KBM-7 (cell line): ENCODE results near the gene CIRBP.

Source experiments
- DNase-seq: peaks from one replicate; pipeline ENCODE4 v3.0.0-alpha.2; 2015
- in situ Hi-C: fragments of 300-500 bp; cut with MboI; formaldehyde crosslinking; loops from 2 replicates; pipeline ENCODE4 v1.14.3; 2020; ENCODE audit warnings: low sequenced_read_pairs, low pct_unique_long_range_greater_than_20kb, mixed read lengths

The CIRBP gene

GRCh38 chr19:1274852-1275259, 5.7 kb downstream of the CIRBP start:
- no peak for DNase-seq
- in situ Hi-C loops: no loop called here

- in situ Hi-C loops: no loop called here
- DNase-seq: peak; percentile 96
Measured at GRCh38 chr19:1275260-1275975, 6.3 kb downstream of the CIRBP start, which contains the start of gene FAM174C. Gene FAM174C (plus strand): TSS chr19:1275530. CDS start chr19:1275550, 20 bp downstream.

DNA sequence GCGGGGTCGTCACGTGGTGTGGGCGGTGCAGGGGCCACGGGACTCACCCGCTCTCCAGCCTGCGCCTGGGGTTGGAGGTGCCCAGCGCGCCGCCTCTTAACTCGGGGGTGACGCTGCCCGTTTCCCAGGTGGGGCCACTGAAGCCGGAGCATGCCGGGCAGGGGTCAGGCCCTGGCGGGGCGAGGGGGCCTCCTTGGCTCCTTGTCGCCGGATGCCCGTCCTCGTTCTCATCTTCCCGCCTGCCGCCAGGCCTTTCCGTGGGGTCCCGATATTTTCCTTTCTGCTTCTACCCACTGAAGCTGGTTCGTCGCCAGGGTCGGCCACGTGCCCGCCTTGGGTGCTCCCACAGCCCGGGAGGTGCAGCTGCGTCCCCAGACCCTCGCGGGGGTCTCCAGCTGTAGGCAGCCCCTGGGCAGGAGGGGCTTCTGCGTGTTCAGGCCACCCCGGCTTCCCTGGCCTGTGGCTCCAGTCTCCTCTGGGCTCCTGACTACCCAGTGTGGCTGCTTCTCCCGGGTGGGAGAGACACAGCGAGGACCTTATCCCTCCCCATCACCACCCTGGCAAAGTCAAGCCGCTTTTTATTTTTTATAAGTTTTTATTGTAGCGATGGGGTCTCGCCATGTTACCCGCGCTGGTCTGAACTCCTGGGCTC, 7.0 kb downstream of the CIRBP start:
- no peak for DNase-seq
- in situ Hi-C loops: no loop called here

- in situ Hi-C loops: no loop called here
- DNase-seq: no peak
Measured at GRCh38 chr19:1276628-1277022, 7.5 kb downstream of the CIRBP start.

GRCh38 chr19:1277061-1277460, 7.9 kb downstream of the CIRBP start:
- no peak for DNase-seq
- in situ Hi-C loops: no loop called here

GRCh38 chr19:1278074-1278473, 8.9 kb downstream of the CIRBP start:
- no peak for DNase-seq
- in situ Hi-C loops: no loop called here

- in situ Hi-C loops: no loop called here
- no peak for DNase-seq
Measured at GRCh38 chr19:1278713-1279660, 9.9 kb downstream of the CIRBP start.

GRCh38 chr19:1279782-1280341, 10.7 kb downstream of the CIRBP start:
- DNase-seq: peak; percentile 88
- in situ Hi-C loops: no loop called here

DNA sequence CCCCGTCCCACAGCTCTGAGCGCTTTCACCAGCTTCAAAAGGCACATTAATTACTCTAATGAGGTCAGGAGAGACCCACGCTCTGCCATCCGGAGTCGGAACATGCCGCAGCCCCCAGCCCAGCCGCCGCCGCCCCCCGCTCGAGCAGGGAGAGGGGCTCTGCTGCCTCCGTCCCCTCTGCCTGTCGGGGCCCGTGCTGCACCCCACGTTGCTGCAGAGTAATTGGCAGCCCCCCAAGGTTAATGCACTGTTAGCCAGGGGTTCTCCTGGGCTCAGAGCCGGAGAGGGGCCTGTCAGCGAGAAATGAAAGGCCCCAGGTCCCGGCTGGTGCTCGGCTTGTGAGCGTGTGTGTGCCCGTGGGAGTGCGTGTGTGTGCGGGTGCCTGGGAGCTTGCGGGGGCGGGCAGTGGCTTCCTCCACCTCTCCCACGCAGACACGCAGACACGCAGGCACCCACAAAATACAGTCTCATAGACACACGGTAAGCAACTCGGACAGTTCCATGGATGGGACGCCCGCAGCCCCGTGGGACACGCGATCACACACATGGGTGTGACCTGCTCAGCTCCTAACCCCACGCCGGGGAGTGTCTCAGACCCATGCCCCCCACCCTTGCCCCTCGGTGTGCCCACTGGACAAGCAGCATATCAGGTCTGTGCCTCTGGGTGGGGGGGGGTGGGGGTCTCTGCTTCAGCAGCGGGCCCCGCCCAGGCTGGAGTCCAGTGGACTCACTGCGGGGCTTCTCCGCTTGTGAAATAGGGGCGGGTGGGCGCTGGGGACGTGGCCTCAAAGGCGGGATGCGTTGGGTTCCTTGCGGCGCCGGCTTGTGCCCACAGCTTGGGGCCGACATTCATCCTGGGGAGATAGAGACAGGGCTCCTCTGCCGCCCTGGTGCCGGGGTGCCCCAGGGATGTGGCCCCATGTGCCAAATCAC, 11.8 kb downstream of the CIRBP start:
- in situ Hi-C loops: no loop called here

DNA sequence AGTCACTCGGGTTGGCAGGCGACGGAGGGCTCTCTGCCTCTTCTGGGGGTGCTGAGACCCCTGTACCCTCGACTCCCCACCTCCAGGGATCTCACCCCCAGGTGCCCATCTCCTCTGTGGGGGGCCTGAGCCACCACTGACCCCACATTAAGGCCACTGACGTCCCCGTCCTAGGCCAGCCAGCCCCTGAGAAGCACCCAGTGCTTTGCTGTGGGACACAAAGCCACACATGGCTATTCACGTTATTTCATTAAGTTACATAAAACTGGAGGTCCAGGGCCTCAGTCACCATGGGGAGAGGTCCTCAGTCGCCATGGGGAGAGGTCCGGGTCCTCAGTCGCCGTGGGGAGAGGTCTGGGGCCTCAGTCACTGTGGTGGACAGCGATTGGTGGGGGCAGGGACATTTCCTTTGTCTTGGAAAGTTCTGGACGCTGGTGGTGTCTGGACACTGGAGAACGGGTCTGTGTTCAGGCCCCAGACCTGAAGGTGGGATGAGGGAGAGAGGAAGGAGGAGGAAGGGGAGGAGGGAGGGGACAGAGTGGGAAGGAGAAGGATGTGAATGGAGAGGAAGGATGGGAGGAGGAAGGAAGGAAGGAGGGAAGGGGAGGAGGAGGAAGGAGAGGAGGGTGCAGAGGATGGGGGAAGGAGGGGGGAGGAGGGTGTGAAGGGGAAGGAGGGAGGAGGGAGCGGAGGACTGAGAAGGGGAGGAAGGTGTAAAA, 12.6 kb downstream of the CIRBP start:
- in situ Hi-C loops: no loop called here

More for the DNA sequence above, 11.8 kb downstream of the CIRBP start:
- no peak for DNase-seq

DNA sequence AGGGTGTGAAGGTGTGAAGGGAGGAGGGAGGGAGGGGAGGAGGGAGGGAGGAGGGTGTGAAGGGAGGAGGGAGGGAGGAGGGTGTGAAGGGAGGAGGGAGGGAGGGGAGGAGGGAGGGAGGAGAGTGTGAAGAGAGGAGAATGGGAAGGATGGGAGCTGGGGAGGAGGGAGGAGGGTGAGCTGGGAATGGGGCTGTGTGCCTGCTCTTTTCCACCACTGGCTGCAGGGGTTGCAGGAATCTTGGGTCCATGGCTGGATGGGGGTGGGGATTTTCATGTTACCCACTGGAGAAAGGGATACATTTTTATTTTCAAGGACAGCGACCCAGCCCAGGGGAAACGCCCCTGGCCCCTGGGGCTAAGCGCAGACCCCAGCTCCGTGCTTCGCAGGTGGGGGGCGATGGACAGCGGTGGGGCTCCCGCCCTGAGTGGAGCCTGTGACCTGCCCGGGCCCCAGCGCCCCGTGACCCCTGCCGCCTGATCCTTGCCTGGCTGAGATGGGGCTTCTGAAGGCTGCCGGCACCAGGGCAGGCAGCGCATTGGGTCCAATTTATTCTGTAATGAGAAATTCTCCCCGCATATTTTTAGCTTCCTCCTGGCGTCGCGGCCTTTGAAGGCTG, 13.6 kb downstream of the CIRBP start:
- DNase-seq: no peak
- in situ Hi-C loops: no loop called here

More for the DNA sequence above, 12.6 kb downstream of the CIRBP start:
- DNase-seq: no peak

GRCh38 chr19:1283207-1283916, 14.2 kb downstream of the CIRBP start:
- DNase-seq: no peak
- in situ Hi-C loops: no loop called here

DNA sequence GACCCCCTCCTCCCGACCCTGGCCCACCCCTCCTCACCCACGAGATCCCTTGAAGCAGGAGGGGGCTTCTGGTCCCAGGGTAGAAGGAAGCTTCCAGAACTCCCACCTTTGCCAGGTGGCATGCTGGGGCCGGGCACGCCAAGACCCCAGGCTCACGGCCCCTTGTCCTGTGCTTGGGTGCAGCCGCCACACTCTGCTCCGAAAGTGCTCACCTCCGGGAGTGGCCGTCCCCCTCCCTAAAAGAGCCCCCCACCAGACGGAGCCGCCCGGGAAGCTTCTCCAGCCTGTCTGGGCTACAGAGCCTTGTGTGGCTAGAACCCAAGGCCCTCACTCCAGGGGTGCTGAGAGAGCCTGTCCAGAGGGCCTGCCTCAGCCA, 14.8 kb downstream of the CIRBP start:
- DNase-seq: no peak

DNA sequence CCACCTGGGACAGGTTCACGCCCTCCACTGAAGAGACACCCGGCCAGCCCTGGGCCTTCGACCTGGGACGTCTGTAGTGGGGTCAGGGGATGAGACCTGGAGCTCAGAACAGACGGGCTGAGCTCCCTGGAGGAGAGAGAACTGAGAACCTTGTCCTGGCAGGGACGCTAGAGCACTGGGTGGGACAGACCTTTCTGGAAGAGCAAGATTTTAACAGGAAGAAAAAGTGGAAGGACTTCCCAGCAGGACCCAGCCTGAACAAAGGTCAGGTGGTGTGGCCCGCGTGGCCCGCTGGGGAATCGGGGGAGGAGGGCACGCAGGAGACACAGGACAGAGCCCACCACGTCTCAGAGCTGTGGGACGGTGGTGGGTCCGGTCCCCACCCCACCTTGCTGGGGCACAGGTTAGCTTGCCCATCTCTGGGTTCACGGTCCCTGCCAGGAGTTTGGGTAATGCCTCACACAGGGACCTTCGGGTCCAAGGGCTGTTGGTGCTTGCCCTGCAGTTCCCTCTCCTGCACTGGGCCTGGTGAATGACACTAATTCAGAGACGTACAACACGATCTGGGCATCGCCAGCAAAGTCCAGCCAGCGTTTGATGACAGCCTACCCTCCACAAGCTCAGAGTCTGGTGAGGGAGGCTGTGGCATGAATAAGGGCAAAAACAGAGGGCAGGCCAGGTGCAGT, 15.3 kb downstream of the CIRBP start:
- in situ Hi-C loops: no loop called here
- DNase-seq: no peak

More for the DNA sequence above, 14.8 kb downstream of the CIRBP start:
- in situ Hi-C loops: no loop called here

DNA sequence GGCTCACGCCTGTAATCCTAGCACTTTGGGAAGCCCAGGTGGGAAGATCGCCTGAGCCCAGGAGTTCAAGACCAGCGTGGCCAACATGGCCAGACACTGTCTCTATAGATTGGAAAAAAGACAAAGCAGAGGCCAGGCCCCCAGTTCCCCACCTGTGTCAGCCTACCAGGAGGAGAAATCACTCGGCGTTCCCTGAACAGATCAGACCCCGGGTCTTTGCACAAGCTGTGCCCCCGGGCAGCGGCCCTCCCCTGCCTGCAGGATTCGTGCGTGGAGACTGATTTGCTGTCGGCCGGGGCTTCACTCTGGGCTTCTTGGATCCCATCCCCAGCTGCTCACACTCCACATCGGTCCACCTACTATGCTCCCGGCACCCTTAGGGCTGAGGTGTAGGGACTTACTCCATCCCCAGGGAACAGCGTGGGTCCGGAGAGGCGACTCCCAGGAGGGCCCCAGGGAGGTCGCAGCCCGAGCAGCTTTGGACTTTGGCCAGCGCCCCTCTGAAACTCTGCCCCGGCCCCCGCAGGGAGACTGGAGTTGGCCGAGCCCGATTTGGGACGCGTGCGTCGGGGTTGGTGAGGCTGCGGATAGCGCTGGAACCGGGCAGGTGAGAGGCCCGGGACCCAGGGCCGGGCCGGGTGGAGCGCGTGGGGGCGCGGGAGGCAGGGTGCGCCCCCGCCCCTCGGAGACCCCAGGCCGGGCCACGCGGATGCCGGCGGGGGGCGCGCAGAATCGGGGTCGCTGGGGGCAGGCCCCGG, 16.0 kb downstream of the CIRBP start:
- in situ Hi-C loops: no loop called here
- no peak for DNase-seq
